NAMALWA (cell line): ENCODE data around the gene AGBL3.

Experiments used
- DNase-seq: peaks from one replicate; pipeline ENCODE4 v3.0.0-alpha.2; 2015; ENCODE audit warnings: low spot score

Gene AGBL3

GRCh38 chr7:135147899-135148721 is 161.8 kb downstream of the AGBL3 start, which contains the start of gene TMEM140:
TSS of gene TMEM140 (plus strand) at chr7:135148072. CDS start at chr7:135164442, 16,370 bp downstream.
- peak; percentile 92 for DNase-seq

DNA sequence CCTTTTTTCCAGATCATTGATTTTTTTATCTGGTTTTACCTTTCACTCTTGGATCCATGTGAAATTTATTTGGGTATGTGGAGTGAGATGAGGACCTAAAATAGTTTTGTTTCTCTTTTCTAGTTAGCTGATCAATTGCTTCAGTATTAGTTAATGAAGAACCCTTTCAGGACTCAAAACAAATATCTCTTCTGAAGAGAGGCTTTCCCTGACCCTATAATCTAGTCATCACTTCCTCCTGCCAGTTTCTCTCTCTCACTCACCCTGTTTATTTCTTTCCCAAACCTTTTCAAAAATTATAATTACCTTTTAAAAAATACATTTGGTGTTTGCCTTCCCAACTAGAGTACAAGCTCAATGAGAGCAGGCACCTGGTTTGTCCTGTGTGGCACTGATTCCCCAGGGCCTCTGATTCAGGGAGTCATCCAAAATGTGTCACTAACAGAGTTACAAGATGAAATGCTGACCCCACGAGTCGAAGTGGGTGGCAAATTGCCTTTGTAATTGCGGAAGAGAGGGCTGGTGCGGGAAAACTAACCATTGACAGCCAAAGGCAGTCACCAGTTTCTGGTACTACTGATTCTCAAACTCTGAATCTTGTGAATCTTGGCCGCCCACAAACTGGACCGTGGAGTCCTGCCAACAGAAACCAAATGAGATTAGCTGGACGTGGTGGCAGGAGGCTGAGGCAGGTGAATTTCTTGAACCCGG is 163.9 kb downstream of the AGBL3 start:
- no peak for DNase-seq

GRCh38 chr7:135151132-135151531 is 164.8 kb downstream of the AGBL3 start:
- DNase-seq = no peak

DNA sequence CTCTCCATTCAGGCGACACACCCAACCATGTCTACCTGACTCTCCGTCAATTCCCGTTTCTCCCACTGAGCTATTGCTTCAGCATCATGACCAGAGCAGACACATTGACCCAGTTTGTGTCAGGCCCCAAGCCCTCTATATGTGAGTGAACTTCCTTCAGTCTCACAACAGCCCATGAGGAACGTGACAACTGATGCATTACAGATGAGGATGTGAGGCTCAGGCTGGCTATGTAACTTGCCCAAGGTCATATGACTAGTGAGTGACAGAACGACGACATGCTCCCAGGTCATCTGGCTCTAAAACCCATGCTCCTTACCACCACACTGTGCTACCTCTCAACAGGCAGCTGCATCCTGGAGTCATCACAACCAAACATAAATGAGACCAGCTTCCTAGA is 165.2 kb downstream of the AGBL3 start:
- peak; percentile 40 for DNase-seq

- DNase-seq = no peak
Measured at GRCh38 chr7:135152442-135152841, 166.1 kb downstream of the AGBL3 start.

DNA sequence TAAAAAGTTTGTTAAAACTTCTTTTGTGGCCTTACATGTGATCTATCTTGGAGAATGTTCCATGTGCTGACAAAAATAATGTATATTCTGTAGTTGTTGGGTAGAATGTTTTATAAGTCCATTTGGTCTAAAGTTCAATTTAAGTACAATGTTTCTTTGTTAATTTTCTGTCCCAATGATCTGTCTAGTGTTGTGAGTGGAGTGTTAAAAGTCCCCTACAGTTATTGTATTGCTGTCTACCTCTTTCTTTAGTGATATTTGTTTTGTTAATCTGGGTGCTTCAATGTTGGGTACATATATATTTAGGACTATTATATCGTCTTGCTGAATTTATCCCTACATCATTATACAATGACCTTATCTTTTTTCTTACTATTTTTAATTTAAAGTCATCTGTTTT is 168.4 kb downstream of the AGBL3 start:
- no peak for DNase-seq

- DNase-seq = no peak
Measured at GRCh38 chr7:135156290-135156689, 170.0 kb downstream of the AGBL3 start.

DNA sequence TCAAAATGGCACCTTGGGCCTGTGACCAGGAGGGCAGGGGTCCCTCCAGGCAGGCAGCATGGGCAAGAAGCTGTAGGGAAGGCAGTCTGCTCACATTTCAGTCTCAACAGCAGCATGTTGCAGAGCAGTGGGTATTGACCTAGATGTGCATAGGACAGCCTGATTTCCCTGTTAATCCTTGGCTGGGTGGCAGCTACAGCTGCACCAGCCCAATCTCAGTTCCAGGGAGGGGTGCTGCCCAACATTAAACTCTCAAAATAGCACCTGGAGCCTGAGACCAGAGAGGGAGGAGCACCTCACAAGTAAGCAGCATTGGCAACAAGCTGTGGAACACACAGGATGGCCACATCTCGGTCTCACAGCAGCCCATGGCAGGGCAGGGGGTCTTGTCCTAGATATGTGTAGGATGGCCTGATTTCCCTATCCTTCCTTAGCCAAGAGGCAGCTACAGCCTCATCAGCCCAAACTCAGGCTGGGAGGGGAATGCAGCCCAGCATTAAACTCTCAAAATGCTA is 171.9 kb downstream of the AGBL3 start:
- DNase-seq = no peak

- no peak for DNase-seq
Measured at GRCh38 chr7:135158874-135159273, 172.6 kb downstream of the AGBL3 start.

DNA sequence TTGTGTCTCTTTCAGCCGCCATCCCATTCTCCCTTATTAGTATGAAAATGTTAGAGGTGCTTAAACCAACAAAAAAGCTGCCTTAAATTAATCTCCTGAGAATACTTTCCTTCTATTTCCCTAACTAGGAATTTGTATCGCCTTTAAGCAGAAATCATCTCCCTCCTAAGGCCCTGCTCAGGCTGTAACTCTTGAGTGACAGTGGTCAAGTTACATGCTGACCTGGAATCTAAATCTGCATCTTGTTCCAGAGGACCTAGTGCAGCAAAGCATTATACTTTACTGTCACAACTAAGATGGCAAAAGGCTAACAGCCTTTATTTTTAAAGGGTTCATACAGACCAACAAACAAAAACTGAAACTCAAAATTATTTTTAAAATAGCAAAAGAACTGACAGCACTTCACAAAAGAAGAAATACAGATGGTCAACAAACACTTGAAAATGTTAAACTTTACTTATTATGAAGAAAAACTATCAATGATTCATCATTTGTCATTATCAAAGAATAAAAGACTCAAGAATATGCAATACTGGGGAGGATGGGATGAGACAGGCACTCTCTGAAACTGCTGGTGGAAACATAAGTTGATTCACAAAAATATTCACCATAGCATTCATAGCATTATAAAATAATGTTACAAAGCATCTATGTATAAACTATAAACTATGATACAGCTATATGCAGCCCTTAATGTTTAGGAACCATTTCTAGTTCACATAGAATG is 173.2 kb downstream of the AGBL3 start:
- no peak for DNase-seq

GRCh38 chr7:135160098-135160857 is 174.0 kb downstream of the AGBL3 start:
- peak; percentile 51 for DNase-seq

DNA sequence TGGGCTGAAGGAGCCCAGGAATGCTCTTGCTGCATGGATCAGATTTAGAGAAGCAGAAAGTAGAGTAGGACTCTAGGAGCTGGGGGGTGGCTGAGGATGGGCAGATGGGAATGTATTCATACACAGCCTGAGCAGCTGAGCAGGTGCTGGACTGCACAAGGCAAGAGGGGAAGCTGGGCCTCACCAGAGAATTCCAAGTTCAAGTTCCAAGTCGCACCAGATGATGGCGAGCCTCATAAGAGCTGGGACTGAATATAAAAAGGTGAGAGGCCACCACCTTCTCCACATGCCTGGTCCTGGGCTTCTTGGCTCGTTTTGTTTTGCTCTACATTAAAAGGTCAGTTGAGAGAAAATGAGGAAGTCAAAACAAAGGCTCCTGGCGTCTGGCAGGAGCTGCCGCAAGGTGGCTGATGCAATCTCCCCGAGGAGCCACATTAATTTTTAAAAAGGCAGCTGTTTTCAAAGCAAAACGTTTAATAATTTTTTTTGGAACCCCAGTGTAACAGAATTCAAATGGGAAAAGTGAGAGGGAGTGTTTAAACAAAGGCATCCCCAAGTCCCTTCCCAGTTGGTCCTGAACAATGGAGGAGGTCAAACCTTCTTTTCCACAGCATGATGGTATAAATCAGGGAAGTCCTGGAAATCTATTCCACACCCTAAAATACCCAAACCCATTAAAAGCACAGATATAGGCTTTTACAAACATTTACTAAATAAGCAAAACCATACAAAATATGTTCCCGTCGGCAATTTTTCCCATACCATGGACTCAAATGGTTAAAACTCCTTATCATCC is 174.7 kb downstream of the AGBL3 start:
- peak; percentile 87 for DNase-seq

GRCh38 chr7:135161669-135162068 is 175.4 kb downstream of the AGBL3 start:
- no peak for DNase-seq

GRCh38 chr7:135162382-135163001 is 176.2 kb downstream of the AGBL3 start:
- DNase-seq = no peak

DNA sequence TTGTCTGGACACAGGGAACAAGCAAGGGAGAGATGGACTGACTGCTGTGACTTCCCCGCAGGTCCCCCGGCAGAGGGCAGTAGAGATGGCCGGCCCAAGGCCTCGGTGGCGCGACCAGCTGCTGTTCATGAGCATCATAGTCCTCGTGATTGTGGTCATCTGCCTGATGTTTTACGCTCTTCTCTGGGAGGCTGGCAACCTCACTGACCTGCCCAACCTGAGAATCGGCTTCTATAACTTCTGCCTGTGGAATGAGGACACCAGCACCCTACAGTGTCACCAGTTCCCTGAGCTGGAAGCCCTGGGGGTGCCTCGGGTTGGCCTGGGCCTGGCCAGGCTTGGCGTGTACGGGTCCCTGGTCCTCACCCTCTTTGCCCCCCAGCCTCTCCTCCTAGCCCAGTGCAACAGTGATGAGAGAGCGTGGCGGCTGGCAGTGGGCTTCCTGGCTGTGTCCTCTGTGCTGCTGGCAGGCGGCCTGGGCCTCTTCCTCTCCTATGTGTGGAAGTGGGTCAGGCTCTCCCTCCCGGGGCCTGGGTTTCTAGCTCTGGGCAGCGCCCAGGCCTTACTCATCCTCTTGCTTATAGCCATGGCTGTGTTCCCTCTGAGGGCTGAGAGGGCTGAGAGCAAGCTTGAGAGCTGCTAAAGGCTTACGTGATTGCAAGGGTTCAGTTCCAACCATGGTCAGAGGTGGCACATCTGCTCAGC is 178.2 kb downstream of the AGBL3 start:
- DNase-seq = no peak

GRCh38 chr7:135165862-135166261 is 179.6 kb downstream of the AGBL3 start:
- DNase-seq = no peak

- DNase-seq = no peak
Measured at GRCh38 chr7:135166338-135166990, 180.2 kb downstream of the AGBL3 start.

DNA sequence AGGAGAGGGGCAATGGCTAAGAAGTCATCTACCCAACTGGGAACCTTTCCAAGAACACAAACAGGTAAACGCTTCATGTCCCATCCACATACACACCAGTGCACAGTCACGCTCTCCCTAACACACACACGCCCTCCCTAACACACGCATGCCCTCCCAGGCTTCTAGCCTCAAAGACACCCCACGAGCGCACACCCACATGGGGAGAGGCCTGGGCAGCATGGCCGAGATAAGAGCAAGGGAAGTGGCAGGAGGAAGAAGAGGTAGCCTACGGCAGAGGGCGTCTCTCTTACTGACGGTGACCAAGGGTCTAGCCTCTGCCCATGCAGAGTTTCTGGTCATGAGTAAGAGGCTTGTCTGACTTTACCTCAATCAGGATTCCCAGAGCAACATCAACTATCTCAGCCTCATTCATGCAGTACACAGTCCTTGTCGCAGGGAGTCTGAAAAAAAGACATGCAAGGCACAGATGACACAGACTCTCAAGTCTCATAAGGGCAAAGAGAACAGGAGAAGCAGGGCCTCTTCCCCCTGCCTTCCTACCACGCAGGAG is 181.1 kb downstream of the AGBL3 start:
- DNase-seq = no peak

GRCh38 chr7:135168001-135168400 is 181.7 kb downstream of the AGBL3 start:
- no peak for DNase-seq
